ENCODE measurements around the gene CD101.

GRCh38 chr1:117032266-117032665, 30.7 kb downstream of the CD101 start:
- TF ChIP-seq POLR2A (IDR thresholded peaks at IDR 0.05; ENCODE audit: low read depth, low read length) (no peak), SPI1 (IDR thresholded peaks at IDR 0.05; ENCODE audit: low read depth, low read length) (no peak), POLR2AphosphoS5 (IDR thresholded peaks at IDR 0.05; ENCODE audit: low read depth, low read length) (no peak)
